Neural cell (in vitro differentiated cells): ENCODE data around the gene MSMB. TPM values are rescaled to one million over a fixed set of nuclear protein-coding genes. Genes with fewer than 3 reads are reported as not detected.

Source experiments
- H2AFZ ChIP-seq: fragments of 200-600, 300-800 bp; sonication (generic), shearing (Covaris generic); 2 replicates; pipeline ENCODE4 v1.6.0; 2014; ENCODE audit warnings: low read depth, mild to moderate bottlenecking, antibody characterized with exemption, low read length, moderate library complexity
- H3F3A ChIP-seq: fragments of 200-600 bp; shearing (Covaris generic); 2 replicates; pipeline ENCODE4 v1.6.1; 2016; ENCODE audit warnings: mild to moderate bottlenecking, moderate library complexity, mixed read lengths, antibody characterized with exemption, low read length; ENCODE audit not compliant: insufficient read depth, poor library complexity, severe bottlenecking
- H3K27ac ChIP-seq: fragments of 200-600, 300-800 bp; sonication (generic), shearing (Covaris generic); 2 replicates; pipeline ENCODE4 v1.5.1; 2014; ENCODE audit warnings: mild to moderate bottlenecking, low read length, moderate library complexity
- H3K27me3 ChIP-seq: fragments of 300-800, 200-600 bp; sonication (generic), shearing (Covaris generic); 2 replicates; pipeline ENCODE4 v1.6.0; 2014; ENCODE audit warnings: mild to moderate bottlenecking, low read depth, low read length, moderate library complexity; ENCODE audit not compliant: insufficient read depth
- H3K36me3 ChIP-seq: fragments of 300-800, 200-600 bp; sonication (generic), shearing (Covaris generic); 2 replicates; pipeline ENCODE4 v1.5.1; 2014; ENCODE audit warnings: mild to moderate bottlenecking, antibody characterized with exemption, low read length, moderate library complexity; ENCODE audit not compliant: insufficient read depth
- H3K4me2 ChIP-seq: fragments of 300-800, 200-600 bp; sonication (generic), shearing (Covaris generic); 2 replicates; pipeline ENCODE4 v1.6.0; 2014; ENCODE audit warnings: mild to moderate bottlenecking, low read length
- H3K4me3 ChIP-seq: fragments of 300-800, 200-600 bp; sonication (generic), shearing (Covaris generic); 2 replicates; pipeline ENCODE4 v1.5.1; 2014; ENCODE audit warnings: mild to moderate bottlenecking, low read length, moderate library complexity
- H3K79me2 ChIP-seq: fragments of 200-600 bp; shearing (Covaris generic); replicated peaks from 2 replicates; pipeline ENCODE4 v1.6.0; 2014; ENCODE audit warnings: mild to moderate bottlenecking, low read length, moderate library complexity; ENCODE audit not compliant: insufficient read depth
- H3K9ac ChIP-seq: fragments of 300-800, 200-600 bp; sonication (generic), shearing (Covaris generic); 2 replicates; pipeline ENCODE4 v1.6.1; 2016; ENCODE audit warnings: mild to moderate bottlenecking, low read length, mixed read lengths
- H3K9me2 ChIP-seq: fragments of 200-600 bp; shearing (Covaris generic); 2 replicates; pipeline ENCODE4 v1.6.1; 2016; ENCODE audit warnings: mild to moderate bottlenecking, low read length, mixed read lengths; ENCODE audit not compliant: insufficient read depth
- H3K9me3 ChIP-seq: fragments of 200-600, 300-800 bp; sonication (generic), shearing (Covaris generic); 2 replicates; pipeline ENCODE4 v1.6.1; 2016; ENCODE audit warnings: mild to moderate bottlenecking, mixed run types, low read length, moderate library complexity, mixed read lengths
- H4K20me1 ChIP-seq: fragments of 200-600 bp; shearing (Covaris generic); 2 replicates; pipeline ENCODE4 v1.6.1; 2016; ENCODE audit warnings: mild to moderate bottlenecking, mixed run types; ENCODE audit not compliant: insufficient read depth
- EP300 ChIP-seq: fragments of 450-650 bp; conservative IDR thresholded peaks from 2 replicates; pipeline ENCODE4 v1.6.1; 2014; ENCODE audit warnings: antibody characterized with exemption, mild to moderate bottlenecking, moderate library complexity; ENCODE audit not compliant: poor library complexity, severe bottlenecking
- EZH2 ChIP-seq: fragments of 200-600, 300-800 bp; shearing (Covaris generic), sonication (generic); IDR thresholded peaks from 2 replicates; pipeline ENCODE4 v1.6.1; 2014; ENCODE audit warnings: antibody characterized with exemption, low read length, borderline replicate concordance, mild to moderate bottlenecking; ENCODE audit not compliant: insufficient read depth, poor library complexity, severe bottlenecking
- MXI1 ChIP-seq: fragments of 450-650 bp; conservative IDR thresholded peaks from 2 replicates; pipeline ENCODE4 v1.6.1; 2014; ENCODE audit warnings: antibody characterized with exemption, mild to moderate bottlenecking; ENCODE audit not compliant: poor library complexity, severe bottlenecking
- POLR2AphosphoS5 ChIP-seq: IDR thresholded peaks from 2 replicates; pipeline ENCODE4 v1.6.1; 2012
- RAD21 ChIP-seq: fragments of 450-650 bp; conservative IDR thresholded peaks from 2 replicates; pipeline ENCODE4 v1.6.1; 2014; ENCODE audit warnings: antibody characterized with exemption, mild to moderate bottlenecking, moderate library complexity
- SMC3 ChIP-seq: fragments of 450-650 bp; conservative IDR thresholded peaks from 2 replicates; pipeline ENCODE4 v1.6.1; 2014; ENCODE audit warnings: antibody characterized with exemption, mild to moderate bottlenecking, moderate library complexity; ENCODE audit not compliant: poor library complexity
- TAF1 ChIP-seq: IDR thresholded peaks from 2 replicates; pipeline ENCODE4 v1.6.1; 2012; ENCODE audit warnings: low read depth
- polyA plus RNA-seq: library from polyadenylated mRNA; depleted of rRNA; stranded (reverse); fragments of >200 nt; gene quantifications from 2 replicates; pipeline ENCODE4 v1.2.3, GENCODE V29; 2014
- TF ChIP-seq, protein P1 (sequence below): fragments of 450-650 bp; IDR thresholded peaks from 2 replicates; pipeline ENCODE4 v1.5.1; 2014; ENCODE audit warnings: antibody characterized with exemption, mild to moderate bottlenecking, moderate library complexity; ENCODE audit not compliant: poor library complexity, severe bottlenecking
- TF ChIP-seq, protein P2 (sequence below): IDR thresholded peaks from 2 replicates; pipeline ENCODE4 v1.6.1; 2012; ENCODE audit warnings: borderline replicate concordance

Gene MSMB
- polyA plus RNA-seq, 1 donor from 2014 or later: not detected

DNA sequence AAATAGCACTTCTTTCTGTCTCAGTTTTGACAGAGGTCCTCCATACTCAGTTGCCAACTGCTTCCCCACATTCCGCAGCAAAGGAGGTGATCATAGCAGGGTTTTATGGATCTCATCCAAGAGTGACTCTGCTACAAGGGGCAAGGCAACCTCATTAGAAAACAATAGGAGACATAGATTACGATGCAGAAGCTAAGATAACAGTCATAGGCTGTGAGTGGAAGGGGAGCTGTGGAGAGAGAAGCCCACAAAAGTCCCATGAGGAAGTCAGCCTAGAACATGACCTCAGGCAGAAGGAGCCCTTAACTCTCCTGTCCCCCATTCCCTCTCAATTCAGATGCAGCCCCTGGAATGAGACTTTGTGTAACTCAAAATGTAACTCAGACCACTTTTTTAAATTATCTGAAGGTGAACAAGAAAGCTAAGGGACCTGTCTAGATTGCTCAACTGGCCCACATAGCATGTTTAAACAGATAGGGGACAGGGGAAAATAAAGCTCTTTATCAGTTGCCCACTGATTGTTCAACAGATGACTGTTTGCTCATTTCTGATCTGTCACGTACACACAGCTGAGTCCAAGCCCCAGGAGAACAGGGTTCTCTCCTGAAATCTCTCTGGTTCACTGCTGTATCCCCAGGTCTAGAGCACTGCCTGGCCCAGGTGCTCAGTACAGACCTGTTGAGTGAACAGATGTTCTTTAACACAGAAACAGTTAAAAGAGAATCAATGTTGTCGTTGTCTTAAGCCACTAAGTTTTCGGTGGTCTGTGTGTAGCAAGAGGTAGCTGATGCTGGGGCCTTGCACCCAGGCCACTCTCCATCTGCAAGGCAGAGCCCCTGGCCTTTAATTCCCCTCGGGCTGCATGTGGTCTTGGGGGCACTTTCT, 14.2 kb downstream of the MSMB start:
- H3K27ac ChIP-seq: no peak overlapping the region

DNA sequence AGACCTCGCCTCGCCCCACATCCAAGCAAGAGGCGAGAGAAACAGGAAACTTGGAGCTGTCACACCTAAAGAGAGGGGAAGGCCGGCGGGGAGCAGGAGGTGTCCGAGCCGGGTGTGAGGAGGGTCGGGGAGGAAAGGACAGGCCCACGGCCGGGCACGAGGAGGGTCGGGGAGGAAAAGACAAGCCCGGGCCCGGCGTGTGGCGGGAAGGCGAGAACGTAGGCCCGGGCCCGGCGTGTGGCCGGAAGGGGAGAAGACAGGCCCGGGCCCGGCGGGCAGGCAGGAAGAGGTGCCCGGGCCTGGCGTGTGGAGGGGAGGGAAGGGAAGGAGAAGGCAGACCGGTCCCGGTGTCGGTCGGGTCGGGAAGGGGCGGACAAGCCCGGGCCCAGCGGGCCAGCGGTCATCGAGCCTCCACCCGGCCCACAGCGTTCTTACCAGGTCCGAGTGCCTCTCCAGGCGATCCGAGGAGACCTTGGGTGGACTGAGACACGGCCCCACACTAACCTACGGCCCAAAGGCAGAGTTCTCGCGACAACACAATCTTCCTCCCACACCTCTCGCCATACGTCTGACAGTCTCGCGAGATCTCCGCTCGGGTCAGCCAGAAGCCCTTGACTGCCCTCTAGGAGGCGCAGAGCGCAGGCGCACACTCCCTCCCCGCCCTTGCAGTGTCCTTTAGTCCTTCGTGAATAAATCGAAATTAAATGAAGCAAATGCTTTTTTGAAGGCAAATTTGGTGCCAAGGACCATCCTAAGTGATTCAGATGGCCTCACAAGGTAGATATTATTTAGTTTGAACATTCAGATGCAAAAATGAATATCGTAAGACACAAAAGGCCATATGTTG, 15.8 kb downstream of the MSMB start, which contains the start of gene NCOA4:
Gene NCOA4, minus strand, starts transcription at position 533 of the 847 bp plus-strand sequence. CDS start 13,943 bp downstream, outside the sequence.
- H2AFZ ChIP-seq: peak within 1 kb of the TSS; percentile 71
- peak within 1 kb of the TSS; percentile 95 for H3K4me2 ChIP-seq
- H3K27me3 ChIP-seq: no peaks in the 10 kb centered on the region
- peak within 1 kb of the TSS; percentile 84 for H3K4me3 ChIP-seq
- no peaks in the 10 kb centered on the region for H3F3A ChIP-seq
- peak within 1 kb of the TSS; percentile 97 for H3K9ac ChIP-seq
- H3K36me3 ChIP-seq: no peaks in the 10 kb centered on the region
- H3K9me2 ChIP-seq: no peaks in the 10 kb centered on the region
- TF ChIP-seq, protein P1, sequence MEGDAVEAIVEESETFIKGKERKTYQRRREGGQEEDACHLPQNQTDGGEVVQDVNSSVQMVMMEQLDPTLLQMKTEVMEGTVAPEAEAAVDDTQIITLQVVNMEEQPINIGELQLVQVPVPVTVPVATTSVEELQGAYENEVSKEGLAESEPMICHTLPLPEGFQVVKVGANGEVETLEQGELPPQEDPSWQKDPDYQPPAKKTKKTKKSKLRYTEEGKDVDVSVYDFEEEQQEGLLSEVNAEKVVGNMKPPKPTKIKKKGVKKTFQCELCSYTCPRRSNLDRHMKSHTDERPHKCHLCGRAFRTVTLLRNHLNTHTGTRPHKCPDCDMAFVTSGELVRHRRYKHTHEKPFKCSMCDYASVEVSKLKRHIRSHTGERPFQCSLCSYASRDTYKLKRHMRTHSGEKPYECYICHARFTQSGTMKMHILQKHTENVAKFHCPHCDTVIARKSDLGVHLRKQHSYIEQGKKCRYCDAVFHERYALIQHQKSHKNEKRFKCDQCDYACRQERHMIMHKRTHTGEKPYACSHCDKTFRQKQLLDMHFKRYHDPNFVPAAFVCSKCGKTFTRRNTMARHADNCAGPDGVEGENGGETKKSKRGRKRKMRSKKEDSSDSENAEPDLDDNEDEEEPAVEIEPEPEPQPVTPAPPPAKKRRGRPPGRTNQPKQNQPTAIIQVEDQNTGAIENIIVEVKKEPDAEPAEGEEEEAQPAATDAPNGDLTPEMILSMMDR: peak; percentile 85
- TF ChIP-seq MXI1 (peak; percentile 69), RAD21 (no peak), POLR2AphosphoS5 (peak; percentile 95), EP300 (no peak), TAF1 (peak; percentile 50), EZH2 (no peak), SMC3 (peak; percentile 57)
- TF ChIP-seq, protein P2, sequence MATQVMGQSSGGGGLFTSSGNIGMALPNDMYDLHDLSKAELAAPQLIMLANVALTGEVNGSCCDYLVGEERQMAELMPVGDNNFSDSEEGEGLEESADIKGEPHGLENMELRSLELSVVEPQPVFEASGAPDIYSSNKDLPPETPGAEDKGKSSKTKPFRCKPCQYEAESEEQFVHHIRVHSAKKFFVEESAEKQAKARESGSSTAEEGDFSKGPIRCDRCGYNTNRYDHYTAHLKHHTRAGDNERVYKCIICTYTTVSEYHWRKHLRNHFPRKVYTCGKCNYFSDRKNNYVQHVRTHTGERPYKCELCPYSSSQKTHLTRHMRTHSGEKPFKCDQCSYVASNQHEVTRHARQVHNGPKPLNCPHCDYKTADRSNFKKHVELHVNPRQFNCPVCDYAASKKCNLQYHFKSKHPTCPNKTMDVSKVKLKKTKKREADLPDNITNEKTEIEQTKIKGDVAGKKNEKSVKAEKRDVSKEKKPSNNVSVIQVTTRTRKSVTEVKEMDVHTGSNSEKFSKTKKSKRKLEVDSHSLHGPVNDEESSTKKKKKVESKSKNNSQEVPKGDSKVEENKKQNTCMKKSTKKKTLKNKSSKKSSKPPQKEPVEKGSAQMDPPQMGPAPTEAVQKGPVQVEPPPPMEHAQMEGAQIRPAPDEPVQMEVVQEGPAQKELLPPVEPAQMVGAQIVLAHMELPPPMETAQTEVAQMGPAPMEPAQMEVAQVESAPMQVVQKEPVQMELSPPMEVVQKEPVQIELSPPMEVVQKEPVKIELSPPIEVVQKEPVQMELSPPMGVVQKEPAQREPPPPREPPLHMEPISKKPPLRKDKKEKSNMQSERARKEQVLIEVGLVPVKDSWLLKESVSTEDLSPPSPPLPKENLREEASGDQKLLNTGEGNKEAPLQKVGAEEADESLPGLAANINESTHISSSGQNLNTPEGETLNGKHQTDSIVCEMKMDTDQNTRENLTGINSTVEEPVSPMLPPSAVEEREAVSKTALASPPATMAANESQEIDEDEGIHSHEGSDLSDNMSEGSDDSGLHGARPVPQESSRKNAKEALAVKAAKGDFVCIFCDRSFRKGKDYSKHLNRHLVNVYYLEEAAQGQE: peak; percentile 78
- H4K20me1 ChIP-seq: no peaks in the 10 kb centered on the region
- peaks cover 43% of the 10 kb centered on the region for H3K79me2 ChIP-seq
- H3K9me3 ChIP-seq: no peaks in the 10 kb centered on the region
- H3K27ac ChIP-seq: peak within 1 kb of the TSS; percentile 89

More for the DNA sequence above, 14.2 kb downstream of the MSMB start:
- no peaks in the 10 kb centered on the region for H3K27me3 ChIP-seq
- no peaks in the 10 kb centered on the region for H3K36me3 ChIP-seq
- no peak for TF ChIP-seq MXI1
- H3K4me3 ChIP-seq: no peak overlapping the region
- H3K4me2 ChIP-seq: no peak overlapping the region
- H3K9me2 ChIP-seq: no peaks in the 10 kb centered on the region
- no peaks in the 10 kb centered on the region for H4K20me1 ChIP-seq
- no peaks in the 10 kb centered on the region for H3K9me3 ChIP-seq
- no peaks in the 10 kb centered on the region for H3F3A ChIP-seq
- H3K79me2 ChIP-seq: peaks cover 32% of the 10 kb centered on the region
- H3K9ac ChIP-seq: no peak overlapping the region
- H2AFZ ChIP-seq: no peak overlapping the region
